ENCODE data around the gene LDB2.

GRCh38 chr4:16887887-16888286, 10.6 kb downstream of the LDB2 start:
- TF ChIP-seq CEBPB (IDR thresholded peaks at IDR 0.05) (no peak), RAD21 (IDR thresholded peaks at IDR 0.05; ENCODE audit: low read depth) (no peak), TAF1 (IDR thresholded peaks at IDR 0.05; ENCODE audit: low read depth) (no peak), EP300 (IDR thresholded peaks at IDR 0.05; ENCODE audit: borderline replicate concordance) (no peak)
